Measurements from ENCODE around the gene RBX1.

Gene RBX1

GRCh38 chr22:40979871-40980270, 28.7 kb downstream of the RBX1 start:
- no peaks in the 10 kb centered on the region for H3K4me1 ChIP-seq (ENCODE audit: control insufficient read depth in 1 of 2, insufficient read depth in 1 of 2, low read depth in 1 of 2, low read length in 1 of 2)
- H3K27me3 ChIP-seq, result no peaks in the 10 kb centered on the region
- no peak overlapping the region for H3K4me3 ChIP-seq (ENCODE audit: low read depth in 1 of 2, low read length in 1 of 2)
- TF ChIP-seq CTCF (IDR thresholded peaks at IDR 0.05), result no peak
- no peaks in the 10 kb centered on the region for H3K36me3 ChIP-seq
- H3K27ac ChIP-seq, result no peak overlapping the region
- H3K9me3 ChIP-seq, result no peaks in the 10 kb centered on the region

GRCh38 chr22:40982482-40983385, 31.6 kb downstream of the RBX1 start:
- H3K4me3 ChIP-seq (ENCODE audit: low read depth in 1 of 2, low read length in 1 of 2), result no peak overlapping the region
- H3K36me3 ChIP-seq, result no peaks in the 10 kb centered on the region
- H3K27me3 ChIP-seq, result no peaks in the 10 kb centered on the region
- no peak overlapping the region for H3K27ac ChIP-seq
- H3K4me1 ChIP-seq (ENCODE audit: control insufficient read depth in 1 of 2, insufficient read depth in 1 of 2, low read depth in 1 of 2, low read length in 1 of 2), result no peaks in the 10 kb centered on the region
- no peak for TF ChIP-seq CTCF (IDR thresholded peaks at IDR 0.05)
- no peaks in the 10 kb centered on the region for H3K9me3 ChIP-seq

- no peak for TF ChIP-seq CTCF (IDR thresholded peaks at IDR 0.05)
- Histone ChIP-seq H3K4me1 (ENCODE audit: control insufficient read depth in 1 of 2, insufficient read depth in 1 of 2, low read depth in 1 of 2, low read length in 1 of 2) (no peaks in the 10 kb centered on the region), H3K27ac (no peak overlapping the region), H3K27me3 (no peaks in the 10 kb centered on the region), H3K36me3 (no peaks in the 10 kb centered on the region), H3K9me3 (no peaks in the 10 kb centered on the region), H3K4me3 (ENCODE audit: low read depth in 1 of 2, low read length in 1 of 2) (no peak overlapping the region)
Measured at GRCh38 chr22:40991298-40991697, 40.1 kb downstream of the RBX1 start.

GRCh38 chr22:40995821-40996220, 44.6 kb downstream of the RBX1 start:
- no peaks in the 10 kb centered on the region for H3K4me1 ChIP-seq (ENCODE audit: control insufficient read depth in 1 of 2, insufficient read depth in 1 of 2, low read depth in 1 of 2, low read length in 1 of 2)
- H3K27ac ChIP-seq, result no peak overlapping the region
- H3K4me3 ChIP-seq (ENCODE audit: low read depth in 1 of 2, low read length in 1 of 2), result no peak overlapping the region
- H3K27me3 ChIP-seq, result no peaks in the 10 kb centered on the region
- TF ChIP-seq CTCF (IDR thresholded peaks at IDR 0.05), result no peak
- H3K36me3 ChIP-seq, result no peaks in the 10 kb centered on the region
- no peaks in the 10 kb centered on the region for H3K9me3 ChIP-seq

GRCh38 chr22:40997520-40997919, 46.3 kb downstream of the RBX1 start:
- H3K27me3 ChIP-seq, result no peaks in the 10 kb centered on the region
- no peak overlapping the region for H3K4me3 ChIP-seq (ENCODE audit: low read depth in 1 of 2, low read length in 1 of 2)
- no peaks in the 10 kb centered on the region for H3K36me3 ChIP-seq
- no peak for TF ChIP-seq CTCF (IDR thresholded peaks at IDR 0.05)
- no peak overlapping the region for H3K27ac ChIP-seq
- no peaks in the 10 kb centered on the region for H3K4me1 ChIP-seq (ENCODE audit: control insufficient read depth in 1 of 2, insufficient read depth in 1 of 2, low read depth in 1 of 2, low read length in 1 of 2)
- no peaks in the 10 kb centered on the region for H3K9me3 ChIP-seq

Data from neutrophil (primary cell).